Dermis microvascular lymphatic vessel endothelial cell (primary cell): ENCODE data around the gene PATL2. TPM values are rescaled to one million over a fixed set of nuclear protein-coding genes. Genes with fewer than 3 reads are reported as not detected.
"Not testable (repeated sequence)": the region's sequence is repeated elsewhere in the genome, so short reads cannot be mapped to it uniquely, and the experiment has no call there.

Experiments used
- DNase-seq, 2 donors: peaks; one replicate each; pipeline versions ENCODE4 v3.0.0 to v3.0.0-alpha.2; 2010; ENCODE audit warnings: low read depth in 2 of 2
- total RNA-seq: library from RNA; depleted of rRNA; stranded (reverse); fragments of >200 nt; gene quantifications from 2 replicates; pipeline ENCODE4 v1.2.1, GENCODE V29; 2014

PATL2 gene
- total RNA-seq, 1 donor from 2014 or later = under 0.01 TPM

DNA sequence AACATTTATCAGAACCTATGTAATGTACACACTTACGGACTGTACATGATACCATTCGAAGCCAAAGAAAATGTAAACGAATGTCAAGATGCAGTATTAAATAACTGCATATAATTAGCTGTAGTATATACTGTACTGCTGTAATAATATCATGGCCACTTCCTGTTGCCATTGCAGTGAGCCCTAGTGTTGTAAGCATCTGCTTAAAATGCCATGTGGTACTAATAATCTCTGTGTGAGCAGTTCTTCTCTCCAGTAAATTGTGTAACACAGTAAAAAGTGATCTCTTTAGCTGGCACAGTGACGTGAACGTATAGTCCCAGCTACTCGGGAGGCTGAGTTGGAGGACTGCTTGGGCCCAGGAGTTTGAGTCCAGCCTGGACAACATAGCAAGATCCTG is 56.3 kb downstream of the PATL2 start:
- no peak for DNase-seq

GRCh38 chr15:44647637-44648036 is 63.5 kb downstream of the PATL2 start:
- DNase-seq = no peak

DNA sequence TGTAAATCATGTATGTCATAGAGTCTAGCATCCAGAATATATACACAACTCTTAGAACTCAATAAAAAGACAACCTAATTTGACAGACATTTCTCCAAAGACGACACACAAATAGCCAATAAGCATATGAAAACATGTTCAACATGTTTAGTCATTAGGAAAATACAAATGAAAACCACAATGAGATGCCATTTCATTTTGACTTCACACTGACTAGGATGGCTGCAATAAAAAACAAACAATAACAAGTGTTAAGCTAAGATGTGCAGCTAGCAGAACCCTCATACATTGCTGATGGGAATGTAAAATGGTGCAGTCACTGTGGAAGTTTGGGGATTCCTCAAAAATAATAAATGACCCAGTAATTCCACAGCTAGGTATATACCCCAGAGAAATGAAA is 64.1 kb downstream of the PATL2 start:
- no peak for DNase-seq

DNA sequence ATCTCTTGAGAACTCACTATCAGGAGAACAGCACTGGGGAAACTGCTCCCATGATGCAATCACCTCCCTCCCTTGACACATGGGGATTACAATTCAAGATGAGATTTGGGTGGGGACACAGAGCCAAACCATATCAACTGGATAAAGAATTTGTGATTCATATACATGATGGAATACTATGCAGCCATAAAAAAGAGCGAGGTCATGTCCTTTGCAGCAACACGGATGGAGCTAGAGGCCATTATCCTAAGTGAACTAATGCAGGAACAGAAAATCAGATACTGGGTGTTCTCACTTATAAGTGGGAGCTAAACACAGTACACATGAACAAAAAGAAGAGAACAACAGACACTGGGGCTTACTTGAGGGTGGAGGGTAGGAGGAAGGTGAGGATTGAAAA is 64.7 kb downstream of the PATL2 start:
- DNase-seq = no peak

DNA sequence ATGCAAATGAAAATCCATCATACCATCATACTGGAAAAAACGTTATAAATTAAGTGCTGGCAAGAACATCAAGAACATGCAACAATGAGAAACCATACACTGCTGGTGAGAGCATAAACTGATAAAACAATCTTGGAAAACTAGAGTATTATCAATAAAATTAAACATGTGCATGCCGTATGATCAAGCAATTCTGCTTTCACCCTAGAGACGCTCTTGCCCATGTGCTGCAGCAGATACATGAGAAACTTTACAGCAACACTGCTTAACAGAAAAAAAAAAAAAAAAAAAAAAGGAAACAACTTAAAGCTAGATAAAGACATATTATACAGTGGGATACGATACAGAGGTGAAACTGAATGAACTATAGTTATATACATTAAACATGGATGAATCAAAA is 69.5 kb downstream of the PATL2 start:
- DNase-seq = no peak

- DNase-seq = no peak
Observed at GRCh38 chr15:44636976-44637375, 74.1 kb downstream of the PATL2 start.

DNA sequence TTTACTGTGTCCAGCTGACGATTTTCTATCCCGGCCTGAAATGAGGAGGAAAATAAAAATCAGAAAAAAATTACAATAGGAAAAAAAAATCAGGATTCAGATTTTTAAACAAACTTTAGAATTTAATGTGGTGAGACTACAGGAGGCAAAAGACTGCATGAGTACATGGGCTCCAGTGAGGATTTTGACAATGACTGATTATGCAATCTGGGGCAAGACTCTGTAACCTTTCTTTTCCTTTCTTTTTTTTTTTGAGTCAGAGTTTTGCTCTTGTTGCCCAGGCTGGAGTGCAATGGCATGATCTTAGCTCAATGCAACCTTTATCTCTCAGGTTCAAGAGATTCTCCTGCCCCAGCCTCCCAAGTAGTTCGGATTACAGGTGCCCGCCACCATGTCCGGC is 77.5 kb downstream of the PATL2 start:
- peak in 1 of 2 donors; percentile 1 for DNase-seq

- DNase-seq = not testable (repeated sequence)
Observed at GRCh38 chr15:44625286-44625685, 85.8 kb downstream of the PATL2 start.

GRCh38 chr15:44623178-44623577 is 87.9 kb downstream of the PATL2 start:
- no peak for DNase-seq

- no peak for DNase-seq
Observed at GRCh38 chr15:44620081-44620480, 91.0 kb downstream of the PATL2 start.

- no peak for DNase-seq
Observed at GRCh38 chr15:44616974-44617373, 94.1 kb downstream of the PATL2 start.

Other genes starting within 250 kb of the PATL2 start
- gene EIF3J, start 174.2 kb downstream of the PATL2 start, total RNA-seq = 35.3 and 46.5 TPM in 2 replicates
- 30.2 and 35.9 TPM in 2 replicates for gene SPG11, start 47.7 kb downstream of the PATL2 start, total RNA-seq
- 1,733 and 2,154 TPM in 2 replicates for gene B2M, start 194 bp upstream of the PATL2 start, total RNA-seq
- 7.6 and 8.5 TPM in 2 replicates for gene TRIM69, start 25.2 kb upstream of the PATL2 start, total RNA-seq
- not detected in 2 replicates for gene TERB2, start 245.4 kb upstream of the PATL2 start, total RNA-seq